Measurements from ENCODE around the gene SAXO1. TPM values are rescaled to one million over a fixed set of nuclear protein-coding genes. Genes with fewer than 3 reads are reported as not detected.

SAXO1 gene
- polyA plus RNA-seq, 1 experiment = 0.01 TPM

- POLR2A ChIA-PET = no interaction called here
- CTCF ChIA-PET = no interaction called here
- TF ChIP-seq, protein P1, sequence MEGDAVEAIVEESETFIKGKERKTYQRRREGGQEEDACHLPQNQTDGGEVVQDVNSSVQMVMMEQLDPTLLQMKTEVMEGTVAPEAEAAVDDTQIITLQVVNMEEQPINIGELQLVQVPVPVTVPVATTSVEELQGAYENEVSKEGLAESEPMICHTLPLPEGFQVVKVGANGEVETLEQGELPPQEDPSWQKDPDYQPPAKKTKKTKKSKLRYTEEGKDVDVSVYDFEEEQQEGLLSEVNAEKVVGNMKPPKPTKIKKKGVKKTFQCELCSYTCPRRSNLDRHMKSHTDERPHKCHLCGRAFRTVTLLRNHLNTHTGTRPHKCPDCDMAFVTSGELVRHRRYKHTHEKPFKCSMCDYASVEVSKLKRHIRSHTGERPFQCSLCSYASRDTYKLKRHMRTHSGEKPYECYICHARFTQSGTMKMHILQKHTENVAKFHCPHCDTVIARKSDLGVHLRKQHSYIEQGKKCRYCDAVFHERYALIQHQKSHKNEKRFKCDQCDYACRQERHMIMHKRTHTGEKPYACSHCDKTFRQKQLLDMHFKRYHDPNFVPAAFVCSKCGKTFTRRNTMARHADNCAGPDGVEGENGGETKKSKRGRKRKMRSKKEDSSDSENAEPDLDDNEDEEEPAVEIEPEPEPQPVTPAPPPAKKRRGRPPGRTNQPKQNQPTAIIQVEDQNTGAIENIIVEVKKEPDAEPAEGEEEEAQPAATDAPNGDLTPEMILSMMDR (IDR thresholded peaks at IDR 0.05; ENCODE audit: low read depth, low read length) = no peak
- no peak overlapping the region for H3K27ac ChIP-seq (ENCODE audit: low read depth, low read length)
- H3K27me3 ChIP-seq (ENCODE audit: control insufficient read depth, insufficient read depth, low read length) = no peaks in the 10 kb centered on the region
- no peak overlapping the region for H3K4me3 ChIP-seq (ENCODE audit: low read depth, low read length)
- H3K9me3 ChIP-seq (ENCODE audit: control insufficient read depth, insufficient read depth, low read length) = peaks cover 12% of the 10 kb centered on the region
- no peak for DNase-seq (ENCODE audit: low read depth, low spot score)
These were observed 140.0 kb downstream of the SAXO1 start for GRCh38 chr9:18893046-18893445.

GRCh38 chr9:18891946-18892670, 140.9 kb downstream of the SAXO1 start:
- TF ChIP-seq, protein P1 (IDR thresholded peaks at IDR 0.05; ENCODE audit: low read depth, low read length) = no peak
- Histone ChIP-seq H3K27ac (ENCODE audit: low read depth, low read length) (no peak overlapping the region), H3K27me3 (ENCODE audit: control insufficient read depth, insufficient read depth, low read length) (no peaks in the 10 kb centered on the region), H3K9me3 (ENCODE audit: control insufficient read depth, insufficient read depth, low read length) (peaks cover 12% of the 10 kb centered on the region), H3K4me3 (ENCODE audit: low read depth, low read length) (no peak overlapping the region)
- ChIA-PET POLR2A (no interaction called here), CTCF (no interaction called here)
- DNase-seq (ENCODE audit: low read depth, low spot score) = no peak

DNA sequence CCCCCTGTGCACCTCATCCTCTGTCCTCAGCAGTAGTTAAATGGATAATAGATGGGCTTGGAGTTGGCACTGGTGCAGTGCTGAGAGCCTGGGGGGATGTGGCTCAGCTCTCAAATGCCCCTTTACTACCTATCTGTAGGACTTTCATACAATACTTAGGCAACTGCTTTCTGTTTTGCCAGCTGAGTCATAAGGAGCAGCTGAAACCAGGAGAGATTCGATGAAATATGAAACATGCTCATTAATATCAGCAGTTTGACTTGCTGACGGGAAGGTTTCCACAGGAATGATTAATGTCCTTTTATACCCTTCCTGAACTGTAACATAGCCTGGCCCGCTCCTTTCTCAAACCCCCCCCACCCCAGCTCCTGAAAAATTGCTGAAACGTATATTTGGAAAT, 142.6 kb downstream of the SAXO1 start:
- no peak for DNase-seq (ENCODE audit: low read depth, low spot score)
- H3K27ac ChIP-seq (ENCODE audit: low read depth, low read length) = no peak overlapping the region
- H3K27me3 ChIP-seq (ENCODE audit: control insufficient read depth, insufficient read depth, low read length) = no peaks in the 10 kb centered on the region
- H3K9me3 ChIP-seq (ENCODE audit: control insufficient read depth, insufficient read depth, low read length) = peaks cover under 1% of the 10 kb centered on the region; the same call in 1 of the 2 replicates
- ChIA-PET POLR2A (no interaction called here), CTCF (interaction anchor here (0.5 kb wide), 1 partner anchor 14 kb away, joined by 3 read pairs; no protein-coding TSS in a partner anchor)
- TF ChIP-seq, protein P1 (IDR thresholded peaks at IDR 0.05; ENCODE audit: low read depth, low read length) = no peak
- no peak overlapping the region for H3K4me3 ChIP-seq (ENCODE audit: low read depth, low read length)

DNA sequence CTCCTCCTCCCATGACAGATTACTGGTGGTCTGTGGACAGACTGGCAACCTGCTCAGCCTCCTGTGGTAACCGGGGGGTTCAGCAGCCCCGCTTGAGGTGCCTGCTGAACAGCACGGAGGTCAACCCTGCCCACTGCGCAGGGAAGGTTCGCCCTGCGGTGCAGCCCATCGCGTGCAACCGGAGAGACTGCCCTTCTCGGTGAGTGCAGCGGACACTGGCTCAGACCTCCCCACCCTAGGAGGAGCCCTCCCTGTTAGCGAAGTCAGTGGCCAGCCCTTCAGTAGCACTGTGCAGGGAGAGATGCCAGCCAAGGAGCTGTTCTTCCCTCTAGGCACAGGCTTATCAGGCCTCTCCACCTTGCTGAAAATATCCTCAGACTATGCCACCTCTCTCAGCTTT, 143.5 kb downstream of the SAXO1 start:
- POLR2A ChIA-PET = no interaction called here
- no peak overlapping the region for H3K4me3 ChIP-seq (ENCODE audit: low read depth, low read length)
- TF ChIP-seq, protein P1 (IDR thresholded peaks at IDR 0.05; ENCODE audit: low read depth, low read length) = no peak
- CTCF ChIA-PET = no interaction called here
- no peak overlapping the region for H3K27ac ChIP-seq (ENCODE audit: low read depth, low read length)
- DNase-seq (ENCODE audit: low read depth, low spot score) = no peak
- H3K9me3 ChIP-seq (ENCODE audit: control insufficient read depth, insufficient read depth, low read length) = no peaks in the 10 kb centered on the region
- H3K27me3 ChIP-seq (ENCODE audit: control insufficient read depth, insufficient read depth, low read length) = no peaks in the 10 kb centered on the region

GRCh38 chr9:18888290-18888689, 144.7 kb downstream of the SAXO1 start:
- TF ChIP-seq, protein P1 (IDR thresholded peaks at IDR 0.05; ENCODE audit: low read depth, low read length) = no peak
- Histone ChIP-seq H3K27ac (ENCODE audit: low read depth, low read length) (no peak overlapping the region), H3K9me3 (ENCODE audit: control insufficient read depth, insufficient read depth, low read length) (no peaks in the 10 kb centered on the region), H3K4me3 (ENCODE audit: low read depth, low read length) (no peak overlapping the region), H3K27me3 (ENCODE audit: control insufficient read depth, insufficient read depth, low read length) (no peaks in the 10 kb centered on the region)
- ChIA-PET POLR2A (no interaction called here), CTCF (no interaction called here)
- no peak for DNase-seq (ENCODE audit: low read depth, low spot score)
